DMS53 treated with DMSO at 0.1 percent for 48 hours (cell line): ENCODE data around the gene PSD4.
A peak's percentile ranks its signal among the peaks of the same experiment; 100 is the strongest.

ENCODE experiments used
- DNase-seq: peaks from one replicate; lab custom pipeline; 2025; ENCODE audit not compliant: unreplicated experiment; lab: John Stamatoyannopoulos, UW

Gene PSD4

GRCh38 chr2:113183264-113183663 is 9.5 kb downstream of the PSD4 start:
- no peak for DNase-seq

DNA sequence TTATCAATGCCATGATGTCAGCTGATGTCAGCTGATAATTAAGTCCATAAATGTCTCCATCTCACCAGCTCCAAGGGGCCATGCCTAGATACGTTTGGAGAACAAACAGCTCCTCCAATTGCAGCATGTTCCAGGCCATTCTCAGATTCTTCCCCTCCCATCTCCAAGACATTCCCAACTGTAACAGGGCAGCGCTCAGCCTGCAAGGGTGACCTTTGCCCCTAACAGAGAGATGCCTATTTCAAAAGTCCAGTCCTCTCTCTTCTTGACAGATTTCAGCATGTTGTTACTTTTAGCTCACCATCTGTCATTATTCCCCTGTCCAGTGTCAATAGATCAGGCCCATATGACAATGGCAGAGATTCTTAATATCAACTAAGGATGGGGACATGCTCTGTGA is 9.9 kb downstream of the PSD4 start:
- DNase-seq: no peak

DNA sequence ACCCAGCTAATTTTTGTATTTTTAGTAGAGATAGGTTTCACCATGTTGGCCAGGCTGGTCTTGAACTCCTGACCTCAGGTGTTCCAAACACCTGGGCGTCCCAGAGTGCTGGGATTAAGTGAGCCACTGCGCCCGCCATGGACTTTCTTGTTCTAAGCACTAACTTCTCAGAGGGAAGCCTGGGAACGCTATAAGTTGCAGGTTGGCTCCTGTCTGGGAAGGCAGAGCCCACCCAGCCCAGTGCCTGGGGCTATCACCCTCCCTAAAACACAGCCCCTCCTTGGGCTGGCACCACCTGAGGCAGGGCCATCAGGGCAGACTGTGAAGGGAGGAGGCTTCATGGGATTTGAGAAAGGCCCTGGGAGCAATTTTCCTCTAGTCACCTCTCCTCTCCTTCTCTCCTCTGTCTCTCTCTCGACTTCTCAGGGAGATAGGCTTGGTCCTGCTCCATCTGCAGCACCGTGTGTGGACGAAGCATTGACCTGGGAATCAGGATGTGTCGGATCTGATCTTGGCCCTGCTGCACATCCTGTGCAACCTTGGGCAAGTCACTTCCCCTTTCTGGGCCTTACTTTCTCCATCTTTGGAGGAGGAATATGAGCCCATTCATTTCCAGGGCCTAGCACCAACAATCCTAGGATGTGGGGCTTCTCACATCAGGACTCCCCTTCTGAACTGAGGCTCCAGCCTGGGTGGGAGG is 10.9 kb downstream of the PSD4 start:
- DNase-seq: no peak

DNA sequence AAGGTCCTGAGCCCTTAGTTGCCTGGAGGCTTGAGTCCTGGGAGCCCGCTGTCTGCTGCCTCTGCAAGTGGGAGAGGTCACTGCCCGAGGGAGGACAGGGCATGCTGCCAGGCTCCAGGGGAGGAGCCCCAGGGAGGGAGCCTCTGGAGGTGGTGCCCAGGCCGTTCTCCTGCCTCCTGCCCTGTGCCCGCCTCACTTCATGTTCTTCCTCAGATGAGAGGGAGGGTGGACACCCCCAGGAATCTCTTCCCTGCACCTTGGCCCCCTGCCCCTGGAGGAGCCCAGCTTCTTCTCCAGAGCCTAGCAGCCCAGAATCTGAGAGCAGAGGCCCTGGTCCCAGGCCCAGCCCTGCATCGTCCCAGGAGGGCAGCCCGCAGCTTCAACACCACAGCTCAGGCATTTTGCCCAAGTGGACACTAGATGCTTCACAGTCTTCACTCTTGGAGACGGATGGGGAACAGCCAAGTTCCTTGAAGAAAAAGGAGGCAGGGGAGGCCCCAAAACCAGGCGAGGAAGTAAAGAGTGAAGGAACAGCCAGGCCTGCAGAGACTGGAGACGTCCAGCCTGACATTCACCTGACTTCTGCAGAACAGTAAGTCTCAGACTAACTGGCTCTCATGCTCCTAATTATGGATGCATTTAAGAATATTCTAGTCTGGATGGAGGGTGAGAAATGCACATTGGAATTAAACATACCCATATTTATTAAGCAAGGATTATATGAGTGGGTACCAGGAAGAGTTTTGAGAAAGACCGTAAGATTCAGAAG is 12.1 kb downstream of the PSD4 start:
- no peak for DNase-seq

- DNase-seq: no peak
Measured at GRCh38 chr2:113186433-113186796, 12.6 kb downstream of the PSD4 start.

GRCh38 chr2:113187771-113188170 is 14.0 kb downstream of the PSD4 start:
- DNase-seq: no peak

GRCh38 chr2:113190871-113191270 is 17.1 kb downstream of the PSD4 start:
- DNase-seq: no peak

DNA sequence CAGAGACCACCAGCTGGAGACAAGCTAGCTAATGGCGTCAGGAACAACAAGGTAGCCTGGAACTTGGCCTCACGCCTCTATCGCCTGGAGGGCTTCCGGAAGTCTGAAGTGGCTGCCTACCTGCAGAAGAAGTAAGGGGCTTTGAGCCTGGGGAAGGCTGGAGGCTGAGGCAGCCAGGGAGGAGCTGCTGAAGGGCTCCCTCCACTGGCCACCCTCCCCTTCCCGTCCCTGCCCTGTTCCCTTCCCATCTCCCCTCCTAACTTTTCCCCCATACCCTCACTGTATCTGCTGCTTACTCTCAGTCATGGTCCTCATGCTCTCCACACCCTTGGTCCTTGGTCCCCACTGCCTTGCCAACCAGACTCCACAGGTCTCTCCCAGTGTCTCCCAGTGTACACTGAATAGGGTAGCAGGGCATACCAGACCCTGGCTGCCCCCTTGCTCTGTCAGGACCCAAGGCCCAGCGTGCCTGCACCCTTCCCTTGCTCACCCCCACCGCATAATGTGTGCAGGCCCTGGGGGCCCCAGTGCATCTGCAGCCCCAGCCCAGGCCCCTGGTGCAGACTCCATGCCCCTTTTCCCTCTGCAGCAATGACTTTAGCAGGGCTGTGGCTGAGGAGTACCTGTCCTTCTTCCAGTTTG is 18.8 kb downstream of the PSD4 start:
- DNase-seq: no peak

DNA sequence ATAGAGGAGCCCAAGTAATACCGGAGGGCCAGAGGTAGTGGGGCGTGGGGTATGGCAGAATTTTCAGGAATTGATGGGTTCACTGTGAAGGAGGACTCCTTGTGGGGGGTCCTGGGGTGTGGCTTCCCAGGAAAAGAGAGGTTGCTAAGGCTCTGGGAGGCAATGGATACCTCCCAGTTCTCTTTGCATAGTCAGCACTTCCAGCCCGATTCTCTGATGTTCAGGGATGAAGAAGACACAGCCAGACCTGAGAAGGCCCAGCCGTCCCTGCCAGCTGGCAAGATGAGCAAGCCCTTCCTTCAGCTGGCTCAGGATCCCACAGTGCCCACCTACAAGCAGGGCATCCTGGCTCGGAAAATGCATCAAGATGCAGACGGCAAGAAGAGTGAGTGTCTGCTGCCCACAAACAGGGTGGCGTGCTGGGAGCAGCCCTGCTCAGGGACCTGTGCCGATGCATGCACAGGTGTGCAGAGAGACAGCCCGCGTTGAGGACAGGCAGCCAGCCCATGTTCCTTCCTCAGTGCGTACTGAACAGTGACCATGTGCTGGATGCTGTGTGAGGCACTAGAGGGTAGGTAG is 22.2 kb downstream of the PSD4 start:
- no peak for DNase-seq

DNA sequence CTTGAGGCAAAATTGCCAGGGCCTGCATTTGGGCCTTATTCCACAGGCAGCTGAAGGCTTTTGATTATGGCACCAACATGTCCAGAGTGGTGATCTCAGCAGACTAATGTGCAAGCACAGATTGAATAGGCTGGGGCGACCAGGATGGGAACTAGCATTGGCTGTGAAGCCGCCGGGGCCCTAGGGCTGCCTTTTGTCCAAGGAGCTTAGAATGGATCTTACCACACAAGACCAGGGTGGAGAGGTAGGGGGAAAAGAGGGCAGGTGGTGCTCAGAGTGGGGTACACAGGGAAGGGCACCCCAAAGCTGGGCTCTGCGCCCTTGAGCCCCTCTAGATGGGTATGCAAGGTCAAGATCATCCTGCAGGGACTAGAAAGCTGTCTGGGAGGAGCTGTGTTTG is 23.1 kb downstream of the PSD4 start:
- no peak for DNase-seq

GRCh38 chr2:113197347-113198047 is 23.7 kb downstream of the PSD4 start:
- DNase-seq: no peak

DNA sequence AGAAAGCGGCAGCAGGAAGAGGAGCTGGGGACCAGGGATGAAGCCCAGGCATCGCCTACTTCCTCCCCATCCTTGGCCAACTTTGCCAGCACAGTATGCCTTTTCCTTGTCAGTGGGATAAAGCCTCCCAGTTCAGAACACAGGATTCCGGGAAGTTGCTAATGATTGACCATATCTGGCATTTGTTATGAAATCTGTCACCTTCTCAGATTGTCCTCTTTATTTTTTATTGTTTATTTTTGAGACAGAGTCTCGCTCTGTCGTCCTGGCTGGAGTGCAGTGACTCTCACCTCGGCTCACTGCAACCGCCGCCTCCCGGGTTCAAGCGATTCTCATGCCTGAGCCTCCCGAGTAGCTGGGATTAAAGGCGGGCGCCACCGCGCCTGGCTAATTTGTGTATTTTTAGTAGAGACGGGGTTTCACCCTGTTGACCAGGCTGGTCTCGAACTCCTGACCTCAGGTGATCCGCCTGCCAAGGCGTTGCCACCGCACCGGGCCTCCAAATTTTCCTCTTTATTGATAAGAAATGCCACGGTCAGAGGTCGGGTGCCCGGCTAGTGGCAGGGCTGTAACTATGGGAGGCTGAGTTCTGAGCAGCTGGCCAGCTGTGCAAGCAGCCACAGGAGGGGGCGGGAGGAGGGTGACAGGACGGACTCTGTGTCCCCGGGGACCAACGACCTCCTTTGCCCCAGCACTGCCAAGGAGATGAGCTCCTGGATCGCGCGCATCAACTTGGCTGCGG is 24.4 kb downstream of the PSD4 start:
- DNase-seq: no peak

- peak; percentile 85 for DNase-seq
Measured at GRCh38 chr2:113198790-113199612, 25.2 kb downstream of the PSD4 start.

- no peak for DNase-seq
Measured at GRCh38 chr2:113200236-113200635, 26.5 kb downstream of the PSD4 start.

DNA sequence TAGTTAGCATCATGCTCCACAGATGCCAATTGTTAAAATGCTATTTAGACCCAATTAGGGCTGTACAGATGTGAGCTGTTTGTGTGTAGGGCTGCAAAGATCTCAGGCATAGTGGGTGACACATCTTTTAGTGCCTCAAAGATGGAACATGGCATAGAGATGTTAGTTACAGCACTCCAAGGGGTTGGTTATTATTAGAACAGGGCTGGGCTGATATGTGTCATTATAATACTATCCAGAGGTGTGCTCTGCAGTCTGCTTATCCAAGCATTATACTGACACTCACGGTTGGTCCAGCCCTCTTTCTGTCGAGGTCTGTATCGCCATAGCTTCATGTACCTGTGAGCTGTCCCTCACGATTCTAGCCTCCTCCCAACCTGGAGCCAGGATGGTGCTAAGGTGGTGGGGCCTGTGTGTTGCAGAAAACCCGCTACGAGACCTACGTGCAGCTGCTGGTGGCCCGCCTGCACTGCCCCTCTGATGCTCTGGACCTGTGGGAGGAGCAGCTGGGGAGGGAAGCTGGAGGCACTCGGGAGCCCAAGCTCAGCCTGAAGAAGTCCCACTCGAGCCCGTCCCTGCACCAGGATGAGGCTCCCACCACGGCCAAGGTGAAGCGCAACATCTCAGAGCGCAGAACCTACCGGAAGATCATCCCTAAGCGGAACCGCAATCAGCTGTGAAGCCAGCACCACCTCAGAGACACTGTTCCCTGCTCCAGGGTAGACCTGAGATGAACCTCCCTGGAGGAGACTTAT is 27.1 kb downstream of the PSD4 start:
- no peak for DNase-seq

DNA sequence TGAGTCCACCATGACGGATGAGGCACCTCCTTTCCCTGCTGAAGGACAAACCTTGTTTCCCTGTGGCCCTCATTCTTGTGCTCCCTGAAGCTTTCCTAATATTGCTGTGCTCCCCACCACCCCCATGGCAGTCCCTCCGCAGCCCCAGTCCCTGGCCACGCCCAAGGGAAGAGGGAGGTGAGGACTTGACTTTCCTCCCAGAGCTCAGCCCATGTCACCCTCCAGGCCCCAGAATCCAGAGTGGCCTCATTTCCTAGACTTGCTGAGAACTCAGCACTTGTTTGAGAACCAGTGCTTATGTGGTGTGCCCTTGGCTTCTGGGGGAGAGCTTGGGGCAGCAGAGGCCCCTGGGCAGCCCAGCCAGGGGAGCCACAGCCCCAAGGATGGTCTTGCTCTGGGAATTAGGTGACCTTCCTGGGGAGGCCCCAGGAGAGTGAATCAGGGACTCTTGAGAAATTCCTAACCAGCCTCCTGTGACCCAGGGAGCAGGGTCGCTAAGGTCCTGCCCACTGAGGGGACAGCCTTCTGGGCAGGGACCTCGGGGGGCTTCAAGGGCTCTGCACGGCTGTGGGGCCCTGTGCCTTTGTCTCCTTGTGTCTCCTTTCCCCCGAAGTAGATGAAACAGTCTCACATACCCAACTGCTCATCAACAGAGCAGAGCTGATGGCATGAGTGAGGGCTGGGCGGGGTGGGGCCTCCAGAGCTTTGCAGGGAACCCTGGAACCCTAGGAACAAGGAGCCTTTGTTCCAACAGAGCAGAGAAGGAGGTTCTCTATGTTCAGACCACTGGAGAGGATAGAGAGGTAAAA is 27.9 kb downstream of the PSD4 start:
- no peak for DNase-seq

DNA sequence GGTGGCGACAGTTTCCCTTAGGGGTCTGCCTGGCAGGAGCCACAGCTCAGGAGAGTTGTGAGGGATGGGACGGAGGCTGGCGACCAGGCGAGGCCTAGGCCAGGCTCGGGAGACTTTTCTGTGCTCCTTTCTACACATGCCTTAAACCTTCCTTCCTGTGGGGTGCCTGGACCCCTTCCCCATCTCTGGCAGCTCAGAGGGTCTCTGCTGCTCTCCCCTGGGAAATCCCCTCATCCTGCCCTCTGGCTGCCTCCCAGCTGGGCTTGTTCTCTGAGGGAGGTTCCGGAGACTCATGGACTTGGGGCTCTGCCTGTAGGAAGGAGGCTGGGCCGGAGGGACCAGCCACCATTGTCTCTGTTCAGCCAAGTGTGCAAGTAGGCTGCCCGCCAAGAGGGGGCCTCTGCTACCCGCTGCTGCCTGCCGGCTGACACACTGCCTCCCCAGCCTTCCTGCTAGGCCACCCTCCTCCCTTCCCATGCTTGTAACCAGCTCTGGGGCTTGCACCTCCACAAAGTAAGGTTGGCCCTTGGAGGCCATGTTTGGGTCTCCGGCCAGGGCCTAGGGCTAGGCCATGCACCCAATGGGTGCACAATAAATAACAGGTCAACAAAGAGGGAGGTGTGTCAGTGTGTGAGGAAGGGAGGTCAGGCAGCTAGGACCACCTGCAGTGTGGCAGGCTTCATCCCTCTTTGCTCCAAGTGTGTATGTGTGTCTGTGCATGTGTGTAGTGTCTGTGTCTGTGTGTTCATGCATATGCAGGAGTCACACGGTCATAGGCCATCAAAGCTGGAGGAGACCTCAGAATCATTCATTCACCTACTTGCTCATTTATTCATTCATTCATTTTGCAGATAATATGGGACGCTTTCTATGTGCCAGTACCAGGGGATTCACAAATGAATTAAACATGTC is 28.8 kb downstream of the PSD4 start:
- DNase-seq: no peak
